GM18507 (cell line): Measurements from ENCODE around the gene COL17A1.

Source experiments
- DNase-seq: peaks from one replicate; pipeline ENCODE4 v3.0.0; 2011; ENCODE audit warnings: low read depth; ENCODE audit not compliant: insufficient read length; ENCODE audit errors: extremely low spot score
- FAIRE-seq: peaks from 2 replicates; lab custom pipeline; 2011; peaks lifted over from hg19 to GRCh38; lab: Jason Lieb, UNC

Gene COL17A1

GRCh38 chr10:104057717-104058116 is 28.0 kb downstream of the COL17A1 start:
- FAIRE-seq, result no peak
- no peak for DNase-seq

GRCh38 chr10:104056619-104057273 is 28.9 kb downstream of the COL17A1 start:
- no peak for DNase-seq
- no peak for FAIRE-seq

- DNase-seq (no peak), FAIRE-seq (no peak)
Observed at GRCh38 chr10:104054430-104054829, 31.2 kb downstream of the COL17A1 start.

- DNase-seq, result no peak
- FAIRE-seq, result no peak
Observed at GRCh38 chr10:104053201-104053600, 32.5 kb downstream of the COL17A1 start.

- DNase-seq (no peak), FAIRE-seq (no peak)
Observed at GRCh38 chr10:104052431-104052830, 33.2 kb downstream of the COL17A1 start.

- DNase-seq (no peak), FAIRE-seq (no peak)
Observed at GRCh38 chr10:104049504-104050250, 36.0 kb downstream of the COL17A1 start.

GRCh38 chr10:104046651-104047050 is 39.0 kb downstream of the COL17A1 start:
- FAIRE-seq (no peak), DNase-seq (no peak)

GRCh38 chr10:104045151-104046089 is 40.3 kb downstream of the COL17A1 start:
- no peak for FAIRE-seq
- no peak for DNase-seq

- DNase-seq, result no peak
- no peak for FAIRE-seq
Observed at GRCh38 chr10:104043854-104044253, 41.8 kb downstream of the COL17A1 start.

- DNase-seq, result no peak
- FAIRE-seq, result no peak
Observed at GRCh38 chr10:104043185-104043830, 42.4 kb downstream of the COL17A1 start.

GRCh38 chr10:104041891-104042535 is 43.7 kb downstream of the COL17A1 start:
- FAIRE-seq, result no peak
- DNase-seq, result no peak

- FAIRE-seq, result no peak
Observed at GRCh38 chr10:104040862-104041789, 44.6 kb downstream of the COL17A1 start.

GRCh38 chr10:104040382-104040781 is 45.3 kb downstream of the COL17A1 start:
- FAIRE-seq (no peak), DNase-seq (no peak)

More at GRCh38 chr10:104040862-104041789, 44.6 kb downstream of the COL17A1 start:
- no peak for DNase-seq

GRCh38 chr10:104038958-104039752 is 46.5 kb downstream of the COL17A1 start:
- FAIRE-seq (no peak), DNase-seq (no peak)

- DNase-seq, result no peak
- FAIRE-seq, result no peak
Observed at GRCh38 chr10:104038537-104038936, 47.1 kb downstream of the COL17A1 start.

GRCh38 chr10:104037261-104037951 is 48.3 kb downstream of the COL17A1 start:
- no peak for DNase-seq
- no peak for FAIRE-seq
